Ishikawa (cell line): Measurements from ENCODE around the gene HABP2.
A peak's percentile ranks its signal among the peaks of the same experiment; 100 is the strongest.

Source experiments
- CEBPB ChIP-seq: IDR thresholded peaks from 2 replicates; pipeline ENCODE4 v1.6.1; 2012
- CREB1 ChIP-seq: IDR thresholded peaks from 2 replicates; pipeline ENCODE4 v1.6.1; 2012; ENCODE audit warnings: low read depth
- EGR1 ChIP-seq: IDR thresholded peaks from 2 replicates; pipeline ENCODE4 v1.6.1; 2012
- EP300 ChIP-seq: IDR thresholded peaks from 2 replicates; pipeline ENCODE4 v1.6.1; 2012; ENCODE audit warnings: borderline replicate concordance
- FOXM1 ChIP-seq: IDR thresholded peaks from 2 replicates; pipeline ENCODE4 v1.6.1; 2012; ENCODE audit warnings: low read depth, borderline replicate concordance
- MAX ChIP-seq: IDR thresholded peaks from 2 replicates; pipeline ENCODE4 v1.6.1; 2012
- NFIC ChIP-seq: IDR thresholded peaks from 2 replicates; pipeline ENCODE4 v1.6.1; 2012
- RAD21 ChIP-seq: IDR thresholded peaks from 2 replicates; pipeline ENCODE4 v1.6.1; 2012; ENCODE audit warnings: low read depth
- REST ChIP-seq: IDR thresholded peaks from 2 replicates; pipeline ENCODE4 v1.6.1; 2012; ENCODE audit warnings: low read depth, mild to moderate bottlenecking
- TAF1 ChIP-seq: IDR thresholded peaks from 2 replicates; pipeline ENCODE4 v1.6.1; 2012; ENCODE audit warnings: low read depth, mild to moderate bottlenecking
- TCF12 ChIP-seq: IDR thresholded peaks from 2 replicates; pipeline ENCODE4 v1.6.1; 2012; ENCODE audit warnings: low read depth
- TEAD4 ChIP-seq: IDR thresholded peaks from 2 replicates; pipeline ENCODE4 v1.6.1; 2012
- YY1 ChIP-seq: IDR thresholded peaks from 2 replicates; pipeline ENCODE4 v1.6.1; 2012; ENCODE audit warnings: low read depth
- ZBTB7A ChIP-seq: IDR thresholded peaks from 2 replicates; pipeline ENCODE4 v1.6.1; 2012; ENCODE audit warnings: low read depth
- TF ChIP-seq, protein P1 (sequence below): IDR thresholded peaks from 2 replicates; pipeline ENCODE4 v1.6.1; 2012

HABP2 gene

GRCh38 chr10:113561214-113561613 is 8.4 kb downstream of the HABP2 start:
- TF ChIP-seq CREB1 (no peak), RAD21 (no peak), ZBTB7A (no peak), YY1 (no peak), TAF1 (no peak), EGR1 (no peak), NFIC (no peak), EP300 (no peak), TEAD4 (no peak), REST (no peak), MAX (no peak)
- TF ChIP-seq, protein P1, sequence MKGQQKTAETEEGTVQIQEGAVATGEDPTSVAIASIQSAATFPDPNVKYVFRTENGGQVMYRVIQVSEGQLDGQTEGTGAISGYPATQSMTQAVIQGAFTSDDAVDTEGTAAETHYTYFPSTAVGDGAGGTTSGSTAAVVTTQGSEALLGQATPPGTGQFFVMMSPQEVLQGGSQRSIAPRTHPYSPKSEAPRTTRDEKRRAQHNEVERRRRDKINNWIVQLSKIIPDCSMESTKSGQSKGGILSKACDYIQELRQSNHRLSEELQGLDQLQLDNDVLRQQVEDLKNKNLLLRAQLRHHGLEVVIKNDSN, result no peak

DNA sequence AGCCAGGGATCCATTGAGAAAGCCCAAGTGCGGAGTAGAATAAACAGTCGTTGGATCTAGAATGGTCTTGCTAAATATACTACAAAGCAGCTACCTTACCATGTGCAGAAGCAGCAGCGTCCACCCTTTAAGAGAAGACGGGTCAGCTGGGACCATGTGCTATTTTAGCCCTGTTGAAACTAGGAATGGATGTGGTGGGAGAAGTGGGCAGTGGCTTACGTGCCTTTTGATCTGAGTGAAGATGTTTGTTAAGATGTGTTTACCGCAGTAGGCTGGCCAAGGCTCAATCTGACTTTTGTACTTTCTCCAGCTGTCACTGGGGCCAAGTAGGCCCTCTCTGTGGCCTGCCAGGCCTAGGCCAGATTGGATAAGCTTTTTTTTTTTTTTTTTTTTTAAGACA is 9.2 kb downstream of the HABP2 start:
- TF ChIP-seq RAD21, result no peak
- TF ChIP-seq, protein P1, result no peak
- TF ChIP-seq TEAD4, result no peak
- no peak for TF ChIP-seq CEBPB
- no peak for TF ChIP-seq YY1
- TF ChIP-seq REST, result no peak
- TF ChIP-seq EGR1, result no peak
- no peak for TF ChIP-seq CREB1
- TF ChIP-seq ZBTB7A, result no peak

GRCh38 chr10:113562704-113563103 is 9.9 kb downstream of the HABP2 start:
- TF ChIP-seq NFIC, result no peak
- no peak for TF ChIP-seq EGR1
- no peak for TF ChIP-seq TEAD4

DNA sequence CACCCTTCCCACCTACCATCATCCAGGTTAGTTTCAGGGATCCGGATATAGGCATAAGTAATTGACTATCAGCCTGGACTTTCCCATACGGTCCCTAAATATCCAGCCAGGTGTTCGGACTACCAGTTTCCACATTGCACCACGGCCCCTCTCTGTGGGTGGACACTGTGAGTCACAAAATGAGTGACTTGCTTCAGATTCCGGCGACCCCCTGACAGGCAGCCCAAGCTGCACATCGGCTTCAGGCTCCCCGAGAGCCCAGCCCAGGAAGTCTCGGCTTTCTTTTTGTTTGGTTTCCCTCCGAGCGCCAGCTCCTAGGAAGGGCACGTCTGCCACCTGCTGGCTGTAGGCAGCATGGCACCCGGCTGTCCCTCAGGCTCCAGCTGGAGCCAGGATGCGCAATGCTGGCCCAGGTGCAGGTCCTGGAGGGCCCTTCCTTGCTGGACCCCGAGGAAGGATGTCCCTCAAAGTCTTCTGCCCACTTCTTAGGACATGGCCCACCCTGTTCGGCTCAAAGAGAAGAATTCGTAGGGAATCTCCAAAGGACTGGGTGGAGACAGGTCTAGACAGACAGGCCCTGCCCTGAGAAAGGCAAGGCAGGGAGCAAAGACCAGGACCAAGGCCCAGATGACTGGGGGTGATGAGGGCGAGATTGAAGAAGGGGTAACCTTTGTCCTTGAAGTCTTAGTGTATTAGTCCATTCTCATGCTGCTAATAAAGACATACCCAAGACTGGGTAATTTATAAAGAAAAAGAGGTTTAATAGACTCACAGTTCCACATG is 10.6 kb downstream of the HABP2 start:
- TF ChIP-seq MAX, result no peak; the same call in 1 of the 2 replicates
- peak; percentile 87 for TF ChIP-seq RAD21

DNA sequence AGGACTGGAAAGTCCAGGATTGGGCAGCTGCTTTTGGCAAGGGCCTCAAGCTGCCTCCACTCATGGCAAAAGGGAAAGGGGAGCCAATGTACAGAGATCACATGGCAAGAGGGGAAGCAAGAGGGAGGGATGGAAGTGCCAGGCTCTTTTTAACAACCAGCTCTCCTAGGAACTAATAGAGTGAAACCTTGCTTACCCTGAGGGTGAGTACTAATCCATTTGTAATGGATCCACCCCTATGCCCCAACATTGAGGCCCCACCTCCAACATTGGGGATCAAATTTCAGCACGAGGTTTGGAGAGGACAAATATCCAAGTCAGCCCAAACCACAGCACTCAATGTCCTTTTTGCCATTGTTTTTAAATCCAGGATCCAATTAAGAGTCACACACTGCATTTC is 12.5 kb downstream of the HABP2 start:
- no peak for TF ChIP-seq NFIC
- no peak for TF ChIP-seq EP300
- no peak for TF ChIP-seq FOXM1
- no peak for TF ChIP-seq MAX
- TF ChIP-seq REST, result no peak
- TF ChIP-seq RAD21, result no peak
- no peak for TF ChIP-seq CEBPB
- TF ChIP-seq EGR1, result no peak
- TF ChIP-seq TCF12, result no peak
- no peak for TF ChIP-seq CREB1
- TF ChIP-seq TAF1, result no peak
- no peak for TF ChIP-seq ZBTB7A
- TF ChIP-seq TEAD4, result no peak
- TF ChIP-seq YY1, result no peak
- TF ChIP-seq, protein P1, result no peak
